GM12873 (cell line): ENCODE data around the gene PPP1R10.

Experiments used
- CTCF ChIP-seq: IDR thresholded peaks from 2 replicates; pipeline ENCODE4 v1.5.1; 2012; ENCODE audit warnings: low read depth, mild to moderate bottlenecking, moderate library complexity, low read length, control low read depth; ENCODE audit not compliant: insufficient read depth; ENCODE audit errors: missing control alignments

PPP1R10 gene

GRCh38 chr6:30612213-30612612 lies 4.8 kb downstream of the PPP1R10 start:
- no peak for TF ChIP-seq CTCF

- TF ChIP-seq CTCF = no peak
These were observed 5.2 kb downstream of the PPP1R10 start for GRCh38 chr6:30611856-30612194.

- TF ChIP-seq CTCF = no peak
These were observed 5.7 kb downstream of the PPP1R10 start for GRCh38 chr6:30611150-30611855.

GRCh38 chr6:30610065-30610464 lies 7.0 kb downstream of the PPP1R10 start:
- no peak for TF ChIP-seq CTCF

- no peak for TF ChIP-seq CTCF
These were observed 13.1 kb downstream of the PPP1R10 start for GRCh38 chr6:30603961-30604360.

GRCh38 chr6:30601815-30602641 lies 15.0 kb downstream of the PPP1R10 start:
- TF ChIP-seq CTCF = no peak

GRCh38 chr6:30601436-30601814 lies 15.6 kb downstream of the PPP1R10 start:
- no peak for TF ChIP-seq CTCF
